CD4-positive, alpha-beta T cell treated with Interleukin-1 beta for 1 hour (primary cell): ENCODE results near the gene ADGRG2.
"Not testable (repeated sequence)": the region's sequence is repeated elsewhere in the genome, so short reads cannot be mapped to it uniquely, and the experiment has no call there.

Source experiments
- DNase-seq, 2 donors: peaks; one replicate each; pipeline ENCODE4 v3.0.0-alpha.2; 2020 to 2022

Gene ADGRG2

DNA sequence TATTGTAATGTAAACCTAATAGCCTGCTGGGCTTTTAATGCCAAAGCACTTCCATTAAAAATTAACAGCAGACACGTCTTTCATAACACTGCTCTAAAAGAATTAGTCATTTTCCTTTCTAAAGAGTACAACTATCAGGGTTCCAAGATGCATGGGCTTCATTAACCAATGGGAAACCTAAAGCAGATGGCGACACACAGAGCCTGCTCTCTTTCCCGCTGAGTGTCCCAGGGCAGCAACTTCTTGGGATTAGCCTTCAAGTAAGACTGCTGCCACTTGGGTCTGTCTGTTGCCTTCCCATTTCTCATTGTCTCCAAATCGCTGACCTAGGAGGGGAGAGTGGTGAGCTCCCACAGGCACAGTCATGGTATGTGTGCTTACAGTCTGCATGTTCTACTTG, 124.4 kb downstream of the ADGRG2 start:
- no peak for DNase-seq

GRCh38 chrX:18996536-18996935, 125.7 kb downstream of the ADGRG2 start:
- DNase-seq, result no peak

DNA sequence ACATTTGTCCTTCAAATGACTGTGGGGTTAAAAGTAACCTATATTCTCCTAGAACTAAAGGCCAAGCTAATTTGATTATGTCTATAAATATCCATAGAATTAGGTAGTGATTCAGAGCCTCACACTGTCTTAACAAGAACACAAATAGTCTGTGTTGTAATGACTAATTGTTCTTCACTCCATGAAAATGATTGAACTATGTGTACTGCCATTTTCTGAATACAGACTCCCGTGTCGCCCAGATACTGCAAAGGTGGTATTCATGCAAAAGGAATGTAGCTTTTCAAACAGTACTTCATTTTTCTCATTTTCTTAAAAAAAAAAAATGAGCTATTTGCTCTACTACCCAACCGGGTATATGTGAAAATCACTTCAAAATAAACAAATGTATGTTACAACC, 127.0 kb downstream of the ADGRG2 start:
- DNase-seq, result no peak

DNA sequence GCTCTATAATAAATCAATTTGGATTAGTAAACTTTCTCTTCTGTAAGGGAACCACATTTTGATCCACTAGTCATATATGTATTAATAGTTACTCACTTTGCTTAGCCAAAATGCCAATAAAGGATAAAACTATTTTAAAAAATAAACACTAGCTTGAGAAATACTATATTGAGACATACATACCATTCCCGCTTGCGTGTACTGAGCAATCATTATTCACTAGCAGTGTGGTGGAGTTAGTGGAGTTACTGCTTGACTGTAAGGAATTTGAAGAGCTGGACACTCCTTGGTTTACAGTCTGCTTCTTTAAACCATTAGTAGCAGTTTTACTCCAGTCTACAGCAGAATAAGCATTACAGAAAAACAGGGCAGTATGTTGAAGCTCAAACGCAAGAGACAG, 127.6 kb downstream of the ADGRG2 start:
- DNase-seq, result no peak

GRCh38 chrX:18992829-18993228, 129.4 kb downstream of the ADGRG2 start:
- no peak for DNase-seq

DNA sequence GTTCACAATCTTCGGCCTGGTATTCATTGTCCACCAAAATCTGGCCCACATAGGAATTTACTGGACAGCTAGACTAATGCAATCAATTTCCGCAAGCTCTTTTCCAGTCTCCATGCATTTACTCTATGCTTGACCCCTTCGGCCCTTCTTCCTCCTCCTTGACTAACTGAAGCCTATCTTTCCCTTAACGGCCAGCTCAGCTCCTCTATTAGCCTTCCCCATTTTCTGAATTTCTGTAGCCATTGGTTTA, 137.2 kb downstream of the ADGRG2 start:
- no peak for DNase-seq

DNA sequence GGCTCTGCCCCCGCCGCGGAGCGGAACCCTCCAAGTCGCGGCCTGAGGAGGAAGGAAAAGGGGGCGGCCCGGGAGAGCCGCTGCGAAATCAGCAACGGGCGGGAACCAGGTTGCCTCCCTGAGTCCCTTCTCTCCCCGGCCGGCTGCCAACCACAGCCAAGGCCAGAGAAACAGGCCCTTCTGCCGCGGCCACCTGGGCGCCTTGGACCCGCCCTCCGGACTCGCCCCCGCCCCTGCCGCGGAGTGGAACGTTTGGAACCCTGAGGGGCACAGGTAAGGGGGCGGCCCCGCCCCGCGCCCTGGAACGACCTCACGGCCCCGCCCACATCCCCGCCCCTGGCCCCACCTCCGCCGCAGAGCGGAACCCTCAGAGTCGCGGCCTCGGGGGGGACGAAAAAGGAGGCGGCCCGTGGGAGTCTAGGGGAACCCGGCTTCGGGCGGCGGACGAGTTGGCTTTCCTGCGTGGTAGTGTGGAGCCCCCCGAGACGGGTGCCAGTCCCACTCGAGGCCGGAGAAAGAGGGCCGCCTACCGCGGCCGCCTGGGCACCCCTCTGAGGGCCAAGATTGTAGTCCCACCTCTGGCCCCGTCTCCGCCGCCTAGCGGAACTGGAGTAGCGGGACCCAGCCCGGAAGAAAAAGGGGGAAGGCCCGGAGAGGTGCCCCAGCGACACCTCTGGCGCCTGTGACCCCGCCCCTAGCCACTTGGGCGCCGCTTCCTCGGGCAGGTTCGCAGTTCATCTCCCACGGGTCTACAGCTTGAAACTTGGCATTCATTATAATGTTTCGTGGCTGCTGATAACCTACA, 137.7 kb downstream of the ADGRG2 start:
- peak; percentile 85 to 88 for DNase-seq

- DNase-seq, result peak in 1 of 2 donors; percentile 2
Measured at GRCh38 chrX:18983666-18984380, 138.4 kb downstream of the ADGRG2 start, which contains the start of gene PHKA2. Gene PHKA2 (minus strand): TSS chrX:18984114. CDS start chrX:18983932, 182 bp downstream.

- no peak for DNase-seq
Measured at GRCh38 chrX:18981124-18981807, 141.0 kb downstream of the ADGRG2 start.

- DNase-seq, result not testable (repeated sequence)
Measured at GRCh38 chrX:18980262-18980661, 142.0 kb downstream of the ADGRG2 start.

DNA sequence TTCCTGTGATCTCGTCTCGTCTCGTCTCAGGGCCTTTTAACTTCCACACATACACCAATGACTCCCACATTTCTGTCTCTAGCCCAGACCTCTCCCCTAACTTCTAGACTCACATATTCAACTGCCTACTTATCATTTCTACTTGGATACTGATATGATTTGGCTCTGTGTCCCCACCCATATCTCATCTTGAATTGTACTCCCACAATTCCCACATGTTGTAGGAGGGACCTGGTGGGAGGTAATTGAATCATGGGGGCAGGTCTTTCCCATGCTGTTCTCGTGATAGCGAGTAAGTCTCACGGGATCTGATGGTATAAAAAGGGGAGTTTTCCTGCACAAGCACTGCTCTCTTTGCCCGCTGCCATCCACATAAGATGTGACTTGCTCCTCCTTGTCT, 147.3 kb downstream of the ADGRG2 start:
- DNase-seq, result no peak

- no peak for DNase-seq
Measured at GRCh38 chrX:18973527-18974192, 148.6 kb downstream of the ADGRG2 start.

- DNase-seq, result no peak
Measured at GRCh38 chrX:18971506-18971905, 150.8 kb downstream of the ADGRG2 start.

DNA sequence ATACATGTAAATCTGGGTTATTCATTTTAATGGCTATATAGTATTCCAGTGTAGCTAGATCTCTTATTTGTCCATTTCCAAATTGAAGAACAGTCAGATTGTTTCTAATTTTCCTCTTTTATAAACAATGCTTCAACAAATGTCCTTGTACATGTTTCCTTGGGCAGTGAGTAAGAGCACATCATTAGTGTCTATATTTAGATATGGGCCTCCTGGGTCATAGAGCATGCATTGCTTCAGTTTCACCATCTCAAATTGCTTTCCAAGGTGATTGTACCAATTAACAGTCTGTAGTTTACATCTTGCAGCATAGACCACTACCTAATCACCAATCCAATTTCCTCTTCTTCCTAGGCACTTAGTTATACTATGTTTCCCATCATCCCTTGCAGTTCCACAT, 151.8 kb downstream of the ADGRG2 start:
- DNase-seq, result no peak

- no peak for DNase-seq
Measured at GRCh38 chrX:18966624-18967023, 155.6 kb downstream of the ADGRG2 start.

GRCh38 chrX:18964901-18965300, 157.4 kb downstream of the ADGRG2 start:
- DNase-seq, result no peak

DNA sequence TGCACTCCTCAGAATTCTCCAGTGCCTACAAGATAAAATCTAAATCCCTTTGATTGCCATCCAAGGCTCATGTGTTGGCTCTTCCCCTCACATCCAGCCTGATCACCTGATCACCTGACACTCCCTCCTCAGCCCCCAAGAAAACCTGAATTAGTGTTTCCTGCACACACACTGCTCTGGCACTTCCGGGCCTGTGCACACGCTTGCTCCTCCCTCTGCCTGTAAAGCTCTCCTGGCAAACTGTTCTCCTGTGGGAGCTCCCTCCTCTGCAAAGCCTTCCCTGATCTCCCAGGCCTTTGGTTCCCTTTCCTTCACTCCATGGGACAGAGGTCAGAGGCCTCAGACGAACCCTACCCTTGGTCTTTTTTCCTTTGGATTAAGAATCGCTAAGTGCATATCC, 158.2 kb downstream of the ADGRG2 start:
- no peak for DNase-seq

GRCh38 chrX:18962329-18962728, 159.9 kb downstream of the ADGRG2 start:
- no peak for DNase-seq

DNA sequence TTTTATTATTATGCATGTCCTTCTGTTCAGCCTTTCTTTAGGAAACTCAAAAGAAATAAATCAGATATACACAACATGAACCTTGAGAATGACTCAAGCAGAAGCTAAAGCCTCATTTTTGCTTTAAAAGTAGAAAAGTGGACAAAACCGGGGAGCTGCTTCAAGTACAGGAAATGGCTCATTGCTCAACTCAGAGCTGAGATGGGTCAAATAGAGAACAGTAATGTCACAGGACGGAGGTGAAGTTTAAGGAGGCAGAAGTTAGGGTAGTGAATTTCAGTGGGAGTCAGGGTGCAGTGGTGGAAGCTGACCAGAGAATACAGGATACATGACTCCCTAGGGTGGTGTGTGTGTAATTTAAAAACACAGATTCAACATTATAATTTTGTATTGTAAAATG, 160.6 kb downstream of the ADGRG2 start:
- no peak for DNase-seq

GRCh38 chrX:18956303-18957032, 165.8 kb downstream of the ADGRG2 start:
- no peak for DNase-seq

GRCh38 chrX:18955676-18956075, 166.6 kb downstream of the ADGRG2 start:
- DNase-seq, result no peak

DNA sequence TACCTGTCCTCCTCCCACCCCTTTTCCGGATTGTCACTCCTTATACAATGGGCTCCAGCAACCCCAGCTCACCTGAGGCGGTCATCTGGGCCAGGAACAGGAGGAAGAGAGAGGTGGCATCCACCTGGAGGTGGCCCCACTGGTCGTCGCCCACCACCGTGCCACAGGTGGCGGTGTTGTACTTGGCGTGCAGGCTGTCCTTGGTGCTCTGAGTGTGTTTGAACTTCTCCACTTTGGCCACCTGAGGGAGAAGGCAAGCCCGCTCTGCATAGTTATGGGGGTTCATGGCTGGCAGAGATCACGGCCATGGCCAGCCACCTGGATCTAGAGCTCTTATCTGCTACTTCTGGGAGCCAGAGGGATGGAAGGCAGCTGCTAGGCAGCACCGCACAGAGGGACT, 171.2 kb downstream of the ADGRG2 start:
- no peak for DNase-seq

DNA sequence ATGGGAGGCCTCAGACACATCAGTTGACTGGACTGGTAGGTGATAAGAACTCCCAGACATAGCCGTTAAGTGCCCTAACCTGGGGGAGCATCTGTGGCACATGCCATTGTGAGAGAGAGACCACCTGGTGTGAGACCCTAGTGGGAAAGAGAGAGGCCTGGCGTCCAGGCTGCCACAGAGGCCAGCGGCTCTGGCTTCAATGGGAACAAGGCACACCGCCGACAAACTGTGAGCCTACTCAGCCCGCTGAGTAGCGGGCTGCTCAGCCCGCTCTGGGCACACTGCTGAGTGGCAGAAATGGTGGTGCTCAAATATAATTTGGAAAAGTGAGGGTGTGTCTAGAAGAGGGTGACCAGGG, 172.3 kb downstream of the ADGRG2 start:
- no peak for DNase-seq
